IMR-90 (cell line): ENCODE results near the gene HTT. TPM values are rescaled to one million over a fixed set of nuclear protein-coding genes. Genes with fewer than 3 reads are reported as not detected.
"Not testable (repeated sequence)": the region's sequence is repeated elsewhere in the genome, so short reads cannot be mapped to it uniquely, and the experiment has no call there.

Experiments
- ATAC-seq: fragments of 200-7000 bp; cut with Tn5 transposase; 2 replicates; pipeline ENCODE4 v1.9.1; 2020; ENCODE audit warnings: low read depth, mild to moderate bottlenecking, moderate library complexity
- BruUV-seq: library from RNA; stranded (reverse); fragments of 400-500 nt; replicated peaks from 2 replicates; lab custom pipeline; 2021; lab: Mats Ljungman, UMichigan
- CTCF ChIA-PET: fragments of 300-600 bp; formaldehyde crosslinking; extraction: SDS; loops from one replicate; lab custom pipeline; 2021; ENCODE audit warnings: antibody characterized with exemption; lab: Yijun Ruan, JAX
- POLR2A ChIA-PET: fragments of 300-600 bp; sonication (Branson Sonifier 250); formaldehyde crosslinking; loops from one replicate; lab custom pipeline; 2022; ENCODE audit warnings: antibody characterized with exemption; ENCODE audit not compliant: unreplicated experiment; lab: Charles Lee
- DNase-seq: peaks from one replicate; pipeline ENCODE4 v3.0.0; 2013
- H2AFZ ChIP-seq: replicated peaks from 2 replicates; pipeline ENCODE3; 2013; ENCODE audit warnings: low read length, mild to moderate bottlenecking; ENCODE audit not compliant: poor library complexity
- H2AK5ac ChIP-seq: 2 replicates; pipeline ENCODE4 v1.6.1; 2013; ENCODE audit warnings: low read depth, low read length, inconsistent platforms
- H2AK9ac ChIP-seq: replicated peaks from 2 replicates; pipeline ENCODE3; 2013; ENCODE audit warnings: mild to moderate bottlenecking, low read depth, low read length, moderate library complexity; ENCODE audit not compliant: poor library complexity
- H2BK120ac ChIP-seq: 2 replicates; pipeline ENCODE4 v1.6.1; 2013; ENCODE audit warnings: low read depth, low read length, inconsistent platforms
- H2BK15ac ChIP-seq: 3 replicates; pipeline ENCODE4 v1.6.1; 2013; ENCODE audit warnings: low read depth, low read length, inconsistent platforms
- H2BK20ac ChIP-seq: 2 replicates; pipeline ENCODE4 v1.6.1; 2013; ENCODE audit warnings: low read depth, mild to moderate bottlenecking, inconsistent platforms, low read length, moderate library complexity
- H2BK5ac ChIP-seq: 2 replicates; pipeline ENCODE4 v1.6.1; 2013; ENCODE audit warnings: mild to moderate bottlenecking, low read depth, low read length, inconsistent platforms; ENCODE audit not compliant: poor library complexity, severe bottlenecking
- H3K14ac ChIP-seq: replicated peaks from 2 replicates; pipeline ENCODE4 v1.6.1; 2013; ENCODE audit warnings: low read depth, low read length, inconsistent platforms
- H3K18ac ChIP-seq: 2 replicates; pipeline ENCODE4 v1.6.1; 2013; ENCODE audit warnings: low read depth, low read length, control low read depth
- H3K23ac ChIP-seq: 2 replicates; pipeline ENCODE4 v1.6.1; 2013; ENCODE audit warnings: low read depth, low read length, inconsistent platforms
- H3K27ac ChIP-seq: 2 replicates; pipeline ENCODE4 v1.5.1; 2013; ENCODE audit warnings: mild to moderate bottlenecking, control low read depth, low read length; ENCODE audit not compliant: insufficient read depth
- H3K27me3 ChIP-seq: 2 replicates; pipeline ENCODE4 v1.6.1; 2013; ENCODE audit warnings: low read length; ENCODE audit not compliant: control insufficient read depth, insufficient read depth
- H3K36me3 ChIP-seq: 2 replicates; pipeline ENCODE4 v1.6.1; 2013; ENCODE audit warnings: low read length, mixed read lengths; ENCODE audit not compliant: control insufficient read depth, insufficient read depth
- H3K4ac ChIP-seq: 2 replicates; pipeline ENCODE4 v1.6.1; 2013; ENCODE audit warnings: low read depth, low read length, inconsistent platforms
- H3K4me1 ChIP-seq: 2 replicates; pipeline ENCODE4 v1.6.1; 2013; ENCODE audit warnings: low read length, mixed read lengths; ENCODE audit not compliant: control insufficient read depth, insufficient read depth
- H3K4me2 ChIP-seq: 2 replicates; pipeline ENCODE4 v1.6.1; 2013; ENCODE audit warnings: low read depth, mild to moderate bottlenecking, control low read depth, low read length, moderate library complexity
- H3K4me3 ChIP-seq: 2 replicates; pipeline ENCODE4 v1.5.1; 2013; ENCODE audit warnings: low read depth, mild to moderate bottlenecking, control low read depth, low read length, moderate library complexity; ENCODE audit not compliant: insufficient read depth
- H3K56ac ChIP-seq: 2 replicates; pipeline ENCODE4 v1.6.1; 2013; ENCODE audit warnings: low read length, inconsistent platforms; ENCODE audit not compliant: insufficient read depth; ENCODE audit errors: extremely low read depth
- H3K79me1 ChIP-seq, 2 experiments: 2 replicates each; pipeline ENCODE4 v1.6.1; 2013; ENCODE audit warnings: low read length in 2 of 2, inconsistent platforms in 1 of 2, low read depth in 1 of 2
- H3K9ac ChIP-seq: 2 replicates; pipeline ENCODE4 v1.6.1; 2013; ENCODE audit warnings: low read depth, low read length, control low read depth
- H3K9me1 ChIP-seq: 2 replicates; pipeline ENCODE4 v1.6.1; 2013; ENCODE audit warnings: low read length, inconsistent platforms; ENCODE audit not compliant: insufficient read depth
- H3K9me3 ChIP-seq: 2 replicates; pipeline ENCODE4 v1.6.1; 2013; ENCODE audit warnings: low read length; ENCODE audit not compliant: control insufficient read depth, insufficient read depth
- H4K20me1 ChIP-seq: 2 replicates; pipeline ENCODE4 v1.6.1; 2013; ENCODE audit warnings: low read length, inconsistent platforms; ENCODE audit not compliant: insufficient read depth
- H4K5ac ChIP-seq: 2 replicates; pipeline ENCODE4 v1.6.1; 2013; ENCODE audit warnings: mild to moderate bottlenecking, low read depth, low read length, control low read depth
- H4K8ac ChIP-seq, 2 experiments: 2 replicates each; pipeline ENCODE4 v1.6.1; 2013; ENCODE audit warnings: low read depth in 2 of 2, low read length in 2 of 2, control low read depth in 1 of 2, inconsistent platforms in 1 of 2
- H4K91ac ChIP-seq: 2 replicates; pipeline ENCODE4 v1.6.1; 2013; ENCODE audit warnings: low read depth, low read length, inconsistent platforms; ENCODE audit not compliant: insufficient read depth
- CHD1 ChIP-seq: IDR thresholded peaks from 2 replicates; pipeline ENCODE4 v1.6.1; 2012; ENCODE audit warnings: low read depth, low read length, improper control_type of control experiment
- FOS ChIP-seq: fragments of 150-350 bp; IDR thresholded peaks from 2 replicates; pipeline ENCODE4 v1.6.1; 2016; ENCODE audit warnings: low read depth, low read length
- POLR2A ChIP-seq: IDR thresholded peaks from 2 replicates; pipeline ENCODE4 v1.6.1; 2012; ENCODE audit warnings: mild to moderate bottlenecking, low read depth, low read length
- RFX5 ChIP-seq: IDR thresholded peaks from 2 replicates; pipeline ENCODE4 v1.8.0; 2012; ENCODE audit warnings: low read depth, mild to moderate bottlenecking, low read length, moderate library complexity
- SMC3 ChIP-seq: fragments of 150-350 bp; IDR thresholded peaks from 2 replicates; pipeline ENCODE4 v1.6.1; 2016; ENCODE audit warnings: low read depth, mild to moderate bottlenecking, antibody characterized with exemption, low read length, moderate library complexity
- WGBS, 2 experiments: methylation state at CpG; one replicate each; pipeline versions ENCODE4 v1.1.5 to v1.1.7; 2013; ENCODE audit warnings: missing lambda C conversion rate in 2 of 2; ENCODE audit not compliant: insufficient read length in 1 of 2; ENCODE audit errors: extremely low coverage in 2 of 2; 5-methylcytosine and 5-hydroxymethylcytosine counted together
- dilution Hi-C: fragments of 300-500 bp; cut with HindIII; formaldehyde crosslinking; loops from one replicate; pipeline ENCODE4 v1.14.3; 2018; ENCODE audit warnings: low sequenced_read_pairs; ENCODE audit not compliant: unreplicated experiment
- in situ Hi-C: fragments of 300-500 bp; cut with MboI; formaldehyde crosslinking; loops from 3 replicates; pipeline ENCODE4 v1.14.3; 2019; ENCODE audit warnings: low sequenced_read_pairs, inconsistent platforms, mixed read lengths
- intact Hi-C: fragments of 100-400 bp; cut with micrococcal nuclease; formaldehyde crosslinking; loops from 2 replicates; pipeline ENCODE4 v1.10.0; 2022
- polyA plus RNA-seq, 3 experiments: library from polyadenylated mRNA; depleted of rRNA; stranded (reverse); fragments of >200 nt; gene quantifications; 2 replicates each; pipeline ENCODE4 v1.2.3, GENCODE V29; 2012; ENCODE audit warnings: low replicate concordance in 1 of 3
- total RNA-seq: library from RNA; depleted of rRNA; stranded (reverse); fragments of >200 nt; gene quantifications from 2 replicates; pipeline ENCODE4 v1.2.3, GENCODE V29; 2012
- TF ChIP-seq, protein P1 (sequence below): fragments of 150-350 bp; IDR thresholded peaks from 2 replicates; pipeline ENCODE4 v1.6.1; 2016; ENCODE audit warnings: low read depth, mild to moderate bottlenecking, low read length, moderate library complexity, borderline replicate concordance

HTT gene
- total and polyA plus RNA-seq, 2 of the 4 experiments (the other 2 are of a cell fraction): 11.6 to 14.3 TPM

DNA sequence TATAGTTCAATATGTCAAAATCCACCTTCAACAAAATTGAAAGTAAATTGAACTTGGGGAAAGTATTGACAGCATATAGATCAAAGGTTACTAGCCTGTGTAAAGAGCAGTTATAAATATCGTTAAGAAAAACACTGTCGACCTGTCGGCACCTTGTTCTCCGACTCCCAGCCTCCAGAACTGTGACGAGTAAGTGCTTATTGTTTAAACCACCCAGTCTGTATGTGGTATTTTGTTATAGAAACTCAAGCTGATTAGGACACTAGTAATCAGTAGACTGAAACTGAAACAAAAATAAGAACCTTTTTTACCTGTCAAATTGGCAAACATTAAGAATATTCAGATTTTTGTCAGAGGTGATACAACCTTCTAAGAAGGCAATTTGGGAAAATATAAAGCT lies 17.0 kb downstream of the HTT start:
- Histone ChIP-seq H4K91ac (no peak overlapping the region), H2AFZ (no peak overlapping the region), H2BK20ac (no peak overlapping the region), H3K9ac (no peak overlapping the region), H3K23ac (no peak overlapping the region), H3K14ac (no peak overlapping the region), H3K36me3 (peaks cover 16% of the 10 kb centered on the region), H2BK120ac (no peak overlapping the region), H4K5ac (no peak overlapping the region), H2AK5ac (no peak overlapping the region), H3K9me1 (no peaks in the 10 kb centered on the region), H3K4ac (no peak overlapping the region), H3K27me3 (no peaks in the 10 kb centered on the region), H2BK15ac (no peak overlapping the region), H4K20me1 (peaks cover 2% of the 10 kb centered on the region), H3K27ac (no peak overlapping the region), H2AK9ac (no peak overlapping the region), H3K4me2 (no peak overlapping the region), H3K18ac (no peak overlapping the region), H3K79me1 (peaks cover 16 to 19% of the 10 kb centered on the region in 2 experiments), H3K4me3 (no peak overlapping the region), H3K9me3 (no peaks in the 10 kb centered on the region), H4K8ac (no peak overlapping the region), H2BK5ac (no peak overlapping the region), H3K4me1 (no peaks in the 10 kb centered on the region), H3K56ac (no peak overlapping the region)
- intact Hi-C loops (no loop called here), in situ Hi-C loops (no loop called here), dilution Hi-C loops (no loop called here)
- BruUV-seq: no TSS peak
- ChIA-PET CTCF (no interaction called here), POLR2A (no interaction called here)
- TF ChIP-seq FOS (no peak), POLR2A (no peak), RFX5 (no peak), CHD1 (no peak), SMC3 (no peak)
- TF ChIP-seq, protein P1, sequence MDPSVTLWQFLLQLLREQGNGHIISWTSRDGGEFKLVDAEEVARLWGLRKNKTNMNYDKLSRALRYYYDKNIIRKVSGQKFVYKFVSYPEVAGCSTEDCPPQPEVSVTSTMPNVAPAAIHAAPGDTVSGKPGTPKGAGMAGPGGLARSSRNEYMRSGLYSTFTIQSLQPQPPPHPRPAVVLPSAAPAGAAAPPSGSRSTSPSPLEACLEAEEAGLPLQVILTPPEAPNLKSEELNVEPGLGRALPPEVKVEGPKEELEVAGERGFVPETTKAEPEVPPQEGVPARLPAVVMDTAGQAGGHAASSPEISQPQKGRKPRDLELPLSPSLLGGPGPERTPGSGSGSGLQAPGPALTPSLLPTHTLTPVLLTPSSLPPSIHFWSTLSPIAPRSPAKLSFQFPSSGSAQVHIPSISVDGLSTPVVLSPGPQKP: no peak
- DNase-seq (no peak), ATAC-seq (no peak)
- WGBS, 2 experiments: no CpG with 5 or more reads among the region's 5 CpGs

- dilution Hi-C loops, H2AK9ac ChIP-seq, BruUV-seq, CTCF ChIA-PET, H3K18ac ChIP-seq, H3K9me1 ChIP-seq, DNase-seq, H3K4me3 ChIP-seq, H3K4me1 ChIP-seq, H4K8ac ChIP-seq, intact Hi-C loops, H3K4me2 ChIP-seq, H3K27me3 ChIP-seq, H4K91ac ChIP-seq, H3K56ac ChIP-seq, H3K23ac ChIP-seq, H3K9ac ChIP-seq, H3K27ac ChIP-seq, H3K4ac ChIP-seq, H4K20me1 ChIP-seq, H2AFZ ChIP-seq, H3K9me3 ChIP-seq, H2BK120ac ChIP-seq, H4K5ac ChIP-seq, H2BK20ac ChIP-seq, H2AK5ac ChIP-seq, ATAC-seq, H2BK5ac ChIP-seq, in situ Hi-C loops, POLR2A ChIA-PET, H3K14ac ChIP-seq, H2BK15ac ChIP-seq: not testable (repeated sequence)
- Histone ChIP-seq H3K36me3 (peaks cover 15% of the 10 kb centered on the region), H3K79me1 (peaks cover 11 to 21% of the 10 kb centered on the region in 2 experiments; a peak in 3 of 4 replicates)
- WGBS, 2 experiments: 88% methylated on average over 4 of the region's 28 CpGs; no CpG with 5 or more reads in 1 of the 2 experiments
These were observed 20.2 kb downstream of the HTT start for GRCh38 chr4:3094701-3095100.
